ENCODE data around the gene AADACL4. TPM values are rescaled to one million over a fixed set of nuclear protein-coding genes. Genes with fewer than 3 reads are reported as not detected.
"Not testable (repeated sequence)": the region's sequence is repeated elsewhere in the genome, so short reads cannot be mapped to it uniquely, and the experiment has no call there.

Gene AADACL4
- total and polyA plus RNA-seq, 10 donors: 0.04 to 0.32 (median 0.26) TPM; not detected in 6

- intact Hi-C loops (cut with DNase I; ENCODE audit: low total_unique reads): no loop called here
- TF ChIP-seq CTCF (IDR thresholded peaks at IDR 0.05 in 8 of 11, conservative IDR thresholded peaks at IDR 0.05 in 3 of 11): no peak
- TF ChIP-seq POLR2AphosphoS5 (IDR thresholded peaks at IDR 0.05): no peak
- TF ChIP-seq POLR2A (IDR thresholded peaks at IDR 0.05): no peak
- H3K9me3 ChIP-seq: peaks cover 0 to 25% (median 19%) of the 10 kb centered on the region in 8 donors
- DNase-seq: no peak
- WGBS, 5 donors: 82 to 94% (median 88%) methylated on average over 2 of the region's 2 CpGs
- no peak overlapping the region for H3K27ac ChIP-seq
- no peaks in the 10 kb centered on the region for H3K36me3 ChIP-seq
- H3K4me3 ChIP-seq: no peak overlapping the region
- no peaks in the 10 kb centered on the region for H3K27me3 ChIP-seq (replicated peaks in 1 of 7)
- no peaks in the 10 kb centered on the region for H3K4me1 ChIP-seq
Observed at GRCh38 chr1:12644829-12645228, 944 bp downstream of the AADACL4 start.

- H3K4me1 ChIP-seq; DNase-seq; H3K27me3 ChIP-seq (replicated peaks in 1 of 7); H3K27ac ChIP-seq; H3K4me3 ChIP-seq; intact Hi-C loops (cut with DNase I; ENCODE audit: low total_unique reads); H3K36me3 ChIP-seq: not testable (repeated sequence)
- H3K9me3 ChIP-seq: peaks cover 0 to 19% (median 13%) of the 10 kb centered on the region in 8 donors
- 89 to 94% (median 92%) methylated on average over 9 of the region's 9 CpGs for WGBS, 5 donors
Observed at GRCh38 chr1:12645401-12645800, 1.5 kb downstream of the AADACL4 start.

- no peak overlapping the region for H3K4me3 ChIP-seq
- 77 to 84% (median 82%) methylated on average over 7 of the region's 7 CpGs for WGBS, 5 donors
- H3K4me1 ChIP-seq: no peaks in the 10 kb centered on the region
- TF ChIP-seq CTCF (IDR thresholded peaks at IDR 0.05 in 8 of 11, conservative IDR thresholded peaks at IDR 0.05 in 3 of 11): no peak
- no peak for TF ChIP-seq POLR2AphosphoS5 (IDR thresholded peaks at IDR 0.05)
- TF ChIP-seq POLR2A (IDR thresholded peaks at IDR 0.05): no peak
- no peak for DNase-seq
- H3K27ac ChIP-seq: no peak overlapping the region
- H3K9me3 ChIP-seq: no peaks in the 10 kb centered on the region
- H3K36me3 ChIP-seq: no peaks in the 10 kb centered on the region
- H3K27me3 ChIP-seq (replicated peaks in 1 of 7): no peaks in the 10 kb centered on the region
- intact Hi-C loops (cut with DNase I; ENCODE audit: low total_unique reads): no loop called here
Observed at GRCh38 chr1:12648741-12649140, 4.9 kb downstream of the AADACL4 start.

- H3K27ac ChIP-seq: peak overlapping the region in 2 of 8 donors; percentile 18 to 21
- no peaks in the 10 kb centered on the region for H3K4me1 ChIP-seq
- WGBS, 5 donors: 67 to 83% (median 79%) methylated on average over 5 of the region's 5 CpGs
- H3K9me3 ChIP-seq: no peaks in the 10 kb centered on the region
- intact Hi-C loops (cut with DNase I; ENCODE audit: low total_unique reads): loop anchor here (10.0 kb wide), 1 partner anchor 375 kb away; no protein-coding TSS in a partner anchor
- no peak for DNase-seq
- H3K27me3 ChIP-seq (replicated peaks in 1 of 7): no peaks in the 10 kb centered on the region
- H3K4me3 ChIP-seq: no peak overlapping the region
- TF ChIP-seq POLR2AphosphoS5 (IDR thresholded peaks at IDR 0.05) (no peak), POLR2A (IDR thresholded peaks at IDR 0.05) (no peak), CTCF (IDR thresholded peaks at IDR 0.05 in 8 of 11, conservative IDR thresholded peaks at IDR 0.05 in 3 of 11) (no peak)
- no peaks in the 10 kb centered on the region for H3K36me3 ChIP-seq
Observed at GRCh38 chr1:12649971-12650421, 6.1 kb downstream of the AADACL4 start.

All from spleen (tissue), 11 donors.